ENCODE data around the gene PRR36. TPM values are rescaled to one million over a fixed set of nuclear protein-coding genes. Genes with fewer than 3 reads are reported as not detected.

Gene PRR36
- total RNA-seq, 2 donors from 2014 or later: 0.22 to 0.37 TPM

GRCh38 chr19:7914099-7914498 lies 39.9 kb upstream of the PRR36 start:
- H3K9me3 ChIP-seq: no peaks in the 10 kb centered on the region
- TF ChIP-seq, protein P1, sequence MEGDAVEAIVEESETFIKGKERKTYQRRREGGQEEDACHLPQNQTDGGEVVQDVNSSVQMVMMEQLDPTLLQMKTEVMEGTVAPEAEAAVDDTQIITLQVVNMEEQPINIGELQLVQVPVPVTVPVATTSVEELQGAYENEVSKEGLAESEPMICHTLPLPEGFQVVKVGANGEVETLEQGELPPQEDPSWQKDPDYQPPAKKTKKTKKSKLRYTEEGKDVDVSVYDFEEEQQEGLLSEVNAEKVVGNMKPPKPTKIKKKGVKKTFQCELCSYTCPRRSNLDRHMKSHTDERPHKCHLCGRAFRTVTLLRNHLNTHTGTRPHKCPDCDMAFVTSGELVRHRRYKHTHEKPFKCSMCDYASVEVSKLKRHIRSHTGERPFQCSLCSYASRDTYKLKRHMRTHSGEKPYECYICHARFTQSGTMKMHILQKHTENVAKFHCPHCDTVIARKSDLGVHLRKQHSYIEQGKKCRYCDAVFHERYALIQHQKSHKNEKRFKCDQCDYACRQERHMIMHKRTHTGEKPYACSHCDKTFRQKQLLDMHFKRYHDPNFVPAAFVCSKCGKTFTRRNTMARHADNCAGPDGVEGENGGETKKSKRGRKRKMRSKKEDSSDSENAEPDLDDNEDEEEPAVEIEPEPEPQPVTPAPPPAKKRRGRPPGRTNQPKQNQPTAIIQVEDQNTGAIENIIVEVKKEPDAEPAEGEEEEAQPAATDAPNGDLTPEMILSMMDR (IDR thresholded peaks at IDR 0.05): no peak
- H3K4me1 ChIP-seq: peaks cover 9% of the 10 kb centered on the region
- no peak overlapping the region for H3K9ac ChIP-seq (ENCODE audit: low read depth in 2 of 2, low read length in 2 of 2)
- intact Hi-C loops (cut with DNase I): no loop called here
- H3K4me3 ChIP-seq: no peak overlapping the region
- no peak for DNase-seq
- H3K27me3 ChIP-seq: peaks cover 41% of the 10 kb centered on the region
- no peak overlapping the region for H3K27ac ChIP-seq
- H3K36me3 ChIP-seq: peaks cover 8% of the 10 kb centered on the region

DNA sequence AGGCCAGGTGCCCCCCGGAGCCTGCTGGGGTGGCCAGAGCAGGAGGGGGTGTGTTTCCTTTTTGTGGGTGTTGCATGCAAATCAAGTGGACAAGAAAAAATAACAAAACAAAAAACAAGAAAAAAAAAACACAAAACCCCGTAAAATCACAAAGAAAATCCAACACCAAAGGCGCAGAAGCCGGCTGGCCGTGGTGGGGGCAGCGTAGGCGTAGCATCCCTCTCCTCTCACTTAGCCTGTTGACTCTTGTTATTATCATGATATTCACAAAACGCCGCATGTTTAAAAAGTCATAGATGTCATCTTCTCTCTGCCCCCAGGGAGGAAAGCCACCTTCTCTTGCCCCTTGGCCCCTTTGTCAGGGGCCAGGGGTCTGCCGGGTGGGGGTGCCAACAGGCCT lies 39.5 kb upstream of the PRR36 start:
- H3K36me3 ChIP-seq: peaks cover 8% of the 10 kb centered on the region
- H3K27me3 ChIP-seq: peaks cover 39% of the 10 kb centered on the region
- no peak overlapping the region for H3K9ac ChIP-seq (ENCODE audit: low read depth in 2 of 2, low read length in 2 of 2)
- no peaks in the 10 kb centered on the region for H3K9me3 ChIP-seq
- intact Hi-C loops (cut with DNase I): no loop called here
- H3K4me1 ChIP-seq: peaks cover 9% of the 10 kb centered on the region
- TF ChIP-seq, protein P1 (IDR thresholded peaks at IDR 0.05): no peak
- no peak overlapping the region for H3K4me3 ChIP-seq
- H3K27ac ChIP-seq: no peak overlapping the region
- no peak for DNase-seq

DNA sequence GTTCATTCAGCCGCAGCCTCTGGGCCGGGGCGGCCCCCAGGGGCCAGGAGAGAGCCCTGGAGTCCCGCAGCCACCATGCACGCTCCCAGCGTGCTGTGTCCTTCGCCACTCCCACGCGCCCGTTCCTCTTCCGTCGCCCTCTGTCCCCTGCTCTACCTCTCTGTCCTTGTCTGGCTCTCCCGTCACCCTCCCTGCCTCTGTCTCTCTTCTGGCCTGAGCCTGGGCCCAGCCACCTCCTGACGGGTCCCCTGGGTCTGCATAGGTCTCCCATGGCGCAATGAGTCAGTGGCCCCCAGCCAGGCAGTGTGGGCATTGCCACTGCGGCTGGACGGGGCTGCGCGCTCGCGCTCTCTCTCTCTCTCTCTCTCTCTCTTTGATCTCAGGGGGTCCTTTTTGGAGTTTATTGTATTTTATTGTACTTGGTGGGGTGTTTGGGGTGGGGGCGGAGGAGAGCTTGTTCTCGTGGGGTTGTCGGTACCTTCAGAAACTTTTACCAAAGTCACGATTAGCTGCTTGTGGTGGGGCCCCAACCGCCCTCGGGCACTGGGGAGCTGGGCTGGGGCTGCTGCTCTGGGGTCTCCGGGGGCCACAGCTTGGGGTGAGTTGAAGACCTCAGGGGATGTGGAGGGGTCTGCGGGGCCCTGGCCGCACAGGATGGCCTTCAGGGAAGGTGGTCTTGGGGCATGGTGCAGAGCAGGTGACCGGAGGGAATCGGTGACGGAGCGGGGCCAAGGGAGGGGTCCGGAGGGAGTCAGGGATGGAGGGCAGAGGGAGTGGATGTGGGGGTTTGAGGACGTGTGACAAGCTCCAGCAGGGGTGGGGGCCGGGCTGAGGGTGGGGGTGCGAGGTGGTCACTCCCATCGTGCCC lies 38.7 kb upstream of the PRR36 start:
- H3K4me3 ChIP-seq: no peak overlapping the region
- peaks cover 9% of the 10 kb centered on the region for H3K4me1 ChIP-seq
- H3K27me3 ChIP-seq: peaks cover 32% of the 10 kb centered on the region
- intact Hi-C loops (cut with DNase I): no loop called here
- peaks cover 8% of the 10 kb centered on the region for H3K36me3 ChIP-seq
- TF ChIP-seq, protein P1 (IDR thresholded peaks at IDR 0.05): no peak
- H3K9me3 ChIP-seq: no peaks in the 10 kb centered on the region
- no peak overlapping the region for H3K9ac ChIP-seq (ENCODE audit: low read depth in 2 of 2, low read length in 2 of 2)
- no peak overlapping the region for H3K27ac ChIP-seq
- no peak for DNase-seq

- no peak for DNase-seq
Measured at GRCh38 chr19:7912144-7912696, 38.0 kb upstream of the PRR36 start.

GRCh38 chr19:7911508-7912143 lies 37.4 kb upstream of the PRR36 start:
- peaks cover 8% of the 10 kb centered on the region for H3K36me3 ChIP-seq

More at GRCh38 chr19:7912144-7912696, 38.0 kb upstream of the PRR36 start:
- Histone ChIP-seq H3K4me3 (no peak overlapping the region), H3K9me3 (no peaks in the 10 kb centered on the region), H3K4me1 (peaks cover 9% of the 10 kb centered on the region), H3K27me3 (peaks cover 25% of the 10 kb centered on the region), H3K36me3 (peaks cover 8% of the 10 kb centered on the region), H3K9ac (ENCODE audit: low read depth in 2 of 2, low read length in 2 of 2) (no peak overlapping the region), H3K27ac (no peak overlapping the region)
- intact Hi-C loops (cut with DNase I): no loop called here
- TF ChIP-seq, protein P1 (IDR thresholded peaks at IDR 0.05): no peak

More at GRCh38 chr19:7911508-7912143, 37.4 kb upstream of the PRR36 start:
- intact Hi-C loops (cut with DNase I): no loop called here
- no peak for DNase-seq
- Histone ChIP-seq H3K9me3 (no peaks in the 10 kb centered on the region), H3K27me3 (peaks cover 19% of the 10 kb centered on the region), H3K4me1 (peaks cover 9% of the 10 kb centered on the region), H3K4me3 (no peak overlapping the region), H3K9ac (ENCODE audit: low read depth in 2 of 2, low read length in 2 of 2) (no peak overlapping the region), H3K27ac (no peak overlapping the region)
- TF ChIP-seq, protein P1 (IDR thresholded peaks at IDR 0.05): no peak

Measured in colonic mucosa (tissue), 4 donors.